Liver (tissue), 9 donors: Measurements from ENCODE around the gene EPN3. TPM values are rescaled to one million over a fixed set of nuclear protein-coding genes. Genes with fewer than 3 reads are reported as not detected.

Source experiments
- DNase-seq: peaks from one replicate; pipeline ENCODE4 v3.0.0-alpha.2; 2017; ENCODE audit warnings: low spot score
- H3K27ac ChIP-seq, 2 donors: one replicate each; pipeline ENCODE4 v1.7.0; 2013; ENCODE audit warnings: inconsistent platforms in 2 of 2, low read length in 2 of 2, control low read depth in 1 of 2, low read depth in 1 of 2, mild to moderate bottlenecking in 1 of 2
- H3K27me3 ChIP-seq, 4 donors: one replicate each; pipeline versions ENCODE4 v1.6.1 to v1.7.0; 2013; ENCODE audit warnings: low read length in 3 of 4, inconsistent platforms in 1 of 4, mild to moderate bottlenecking in 1 of 4, moderate library complexity in 1 of 4; ENCODE audit not compliant: control insufficient read depth in 4 of 4, insufficient read depth in 4 of 4
- H3K36me3 ChIP-seq, 4 donors: one replicate each; pipeline versions ENCODE4 v1.6.1 to v1.7.0; 2013; ENCODE audit warnings: low read length in 3 of 4, mild to moderate bottlenecking in 3 of 4, low read depth in 1 of 4, moderate library complexity in 1 of 4; ENCODE audit not compliant: control insufficient read depth in 4 of 4, insufficient read depth in 3 of 4
- H3K4me1 ChIP-seq, 4 donors: one replicate each; pipeline versions ENCODE4 v1.6.1 to v1.7.0; 2013; ENCODE audit warnings: low read length in 3 of 4, mild to moderate bottlenecking in 3 of 4, moderate library complexity in 1 of 4; ENCODE audit not compliant: control insufficient read depth in 4 of 4, insufficient read depth in 4 of 4
- H3K4me3 ChIP-seq, 3 donors: one replicate each; pipeline versions ENCODE4 v1.6.1 to v1.7.0; 2013; ENCODE audit warnings: low read length in 3 of 3, control low read depth in 1 of 3, low read depth in 1 of 3, mild to moderate bottlenecking in 1 of 3
- H3K9ac ChIP-seq, 2 donors: one replicate each; pipeline ENCODE4 v1.7.0; 2013; ENCODE audit warnings: low read length in 2 of 2, mild to moderate bottlenecking in 2 of 2, moderate library complexity in 2 of 2, control low read depth in 1 of 2, low read depth in 1 of 2
- H3K9me3 ChIP-seq, 4 donors: one replicate each; pipeline versions ENCODE4 v1.6.1 to v1.7.0; 2013; ENCODE audit warnings: low read length in 3 of 4; ENCODE audit not compliant: control insufficient read depth in 4 of 4
- ATF3 ChIP-seq: IDR thresholded peaks from 2 replicates; pipeline ENCODE4 v1.6.1; 2016; ENCODE audit warnings: antibody characterized with exemption
- CTCF ChIP-seq: fragments of 150-350 bp; IDR thresholded peaks from 2 replicates; pipeline ENCODE4 v1.5.1; 2017; ENCODE audit warnings: improper control_type of control experiment, low read depth, low read length; ENCODE audit not compliant: missing input control
- EGR1 ChIP-seq, 2 donors: IDR thresholded peaks; 2 replicates each; pipeline ENCODE4 v1.6.1; 2016 to 2018; ENCODE audit warnings: antibody characterized with exemption in 2 of 2, low read depth in 2 of 2
- FOXA1 ChIP-seq: IDR thresholded peaks from 2 replicates; pipeline ENCODE4 v1.6.1; 2016; ENCODE audit warnings: antibody characterized with exemption
- FOXA2 ChIP-seq: IDR thresholded peaks from 2 replicates; pipeline ENCODE4 v1.6.1; 2016; ENCODE audit warnings: antibody characterized with exemption
- GABPA ChIP-seq, 2 donors: IDR thresholded peaks in 1 of 2; conservative IDR thresholded peaks in 1 of 2; 2 replicates each; pipeline ENCODE4 v1.6.1; 2016; ENCODE audit warnings: antibody characterized with exemption in 2 of 2, mild to moderate bottlenecking in 1 of 2, moderate library complexity in 1 of 2
- HNF4G ChIP-seq: IDR thresholded peaks from 2 replicates; pipeline ENCODE4 v1.6.1; 2016; ENCODE audit warnings: antibody characterized with exemption
- JUND ChIP-seq, 2 donors: IDR thresholded peaks; 2 replicates each; pipeline ENCODE4 v1.6.1; 2016; ENCODE audit warnings: antibody characterized with exemption in 2 of 2
- NR2F2 ChIP-seq: IDR thresholded peaks from 2 replicates; pipeline ENCODE4 v1.6.1; 2016; ENCODE audit warnings: antibody characterized with exemption
- RAD21 ChIP-seq, 2 donors: IDR thresholded peaks; 2 replicates each; pipeline ENCODE4 v1.6.1; 2016; ENCODE audit warnings: antibody characterized with exemption in 2 of 2, mild to moderate bottlenecking in 2 of 2
- REST ChIP-seq: IDR thresholded peaks from 2 replicates; pipeline ENCODE4 v1.6.1; 2016; ENCODE audit warnings: antibody characterized with exemption, mild to moderate bottlenecking
- RXRA ChIP-seq, 2 donors: IDR thresholded peaks; 2 replicates each; pipeline ENCODE4 v1.6.1; 2017 to 2018; ENCODE audit warnings: antibody characterized with exemption in 2 of 2, mild to moderate bottlenecking in 1 of 2
- SP1 ChIP-seq: IDR thresholded peaks from 2 replicates; pipeline ENCODE4 v1.6.1; 2018; ENCODE audit warnings: antibody characterized with exemption, mild to moderate bottlenecking
- TAF1 ChIP-seq: conservative IDR thresholded peaks from 2 replicates; pipeline ENCODE4 v1.6.1; 2016; ENCODE audit warnings: antibody characterized with exemption, mild to moderate bottlenecking
- YY1 ChIP-seq: IDR thresholded peaks from 2 replicates; pipeline ENCODE4 v1.6.1; 2016; ENCODE audit warnings: antibody characterized with exemption, mild to moderate bottlenecking
- ZBTB33 ChIP-seq: IDR thresholded peaks from 2 replicates; pipeline ENCODE4 v1.6.1; 2016; ENCODE audit warnings: antibody characterized with exemption
- WGBS: extraction: QIAGEN DNeasy Blood & Tissue Kit; methylation state at CpG from one replicate; pipeline ENCODE4 v1.1.7; 2013; 5-methylcytosine and 5-hydroxymethylcytosine counted together
- polyA plus RNA-seq, 2 donors: library from polyadenylated mRNA; stranded (reverse) in 1 of 2; unstranded in 1 of 2; fragments of 200-250 nt in 1 of 2; fragments of >200 nt in 1 of 2; fragmentation: Nextera tagmentation in 1 of 2; extraction: Ambion mirVana in 1 of 2; gene quantifications; one replicate each; pipeline versions ENCODE4 v1.2.1 to v1.2.3, GENCODE V29; 2013 to 2015
- total RNA-seq, 2 donors: library from RNA; depleted of rRNA; stranded (reverse); fragments of >200 nt; gene quantifications; one replicate each; pipeline ENCODE4 v1.2.3, GENCODE V29; 2014
- donor health status: healthy.
- donor health status: healthy.
- donor health status: healthy.
- donor health status: healthy.
- donor health status: healthy.

EPN3 gene
- total and polyA plus RNA-seq, 4 donors, result 0.06 to 0.51 (median 0.33) TPM; not detected in 1

GRCh38 chr17:50520483-50520882, 12.1 kb upstream of the EPN3 start:
- Histone ChIP-seq H3K9me3 (no peaks in the 10 kb centered on the region), H3K27me3 (no peaks in the 10 kb centered on the region), H3K36me3 (no peaks in the 10 kb centered on the region), H3K4me3 (no peak overlapping the region), H3K4me1 (peaks cover 0 to 4% (median 2%) of the 10 kb centered on the region in 4 donors), H3K27ac (no peak overlapping the region), H3K9ac (no peak overlapping the region)
- TF ChIP-seq ZBTB33, result no peak
- no peak for TF ChIP-seq JUND (IDR thresholded peaks at IDR 0.05)
- TF ChIP-seq CTCF, result no peak
- TF ChIP-seq FOXA1, result no peak
- no peak for TF ChIP-seq REST
- TF ChIP-seq FOXA2, result no peak
- TF ChIP-seq EGR1 (IDR thresholded peaks at IDR 0.05; ENCODE audit: low read depth in 2 of 2), result no peak
- no peak for TF ChIP-seq HNF4G
- no peak for TF ChIP-seq YY1
- no peak for TF ChIP-seq ATF3
- no peak for TF ChIP-seq RXRA (IDR thresholded peaks at IDR 0.05)
- TF ChIP-seq NR2F2, result no peak
- no peak for TF ChIP-seq TAF1
- no peak for DNase-seq
- WGBS, result 87% methylated on average over 2 of the region's 2 CpGs

- H3K27ac ChIP-seq, result no peak overlapping the region
- H3K9ac ChIP-seq, result no peak overlapping the region
- no peaks in the 10 kb centered on the region for H3K36me3 ChIP-seq
- H3K9me3 ChIP-seq, result no peaks in the 10 kb centered on the region
- no peaks in the 10 kb centered on the region for H3K4me1 ChIP-seq
- H3K27me3 ChIP-seq, result no peaks in the 10 kb centered on the region
- WGBS, result 80% methylated on average over 2 of the region's 2 CpGs
- H3K4me3 ChIP-seq, result no peak overlapping the region
- no peak for DNase-seq
- TF ChIP-seq REST, result no peak
- no peak for TF ChIP-seq ATF3
- no peak for TF ChIP-seq GABPA (IDR thresholded peaks at IDR 0.05 in 1 of 2, conservative IDR thresholded peaks at IDR 0.05 in 1 of 2)
- TF ChIP-seq RAD21 (IDR thresholded peaks at IDR 0.05), result no peak
- no peak for TF ChIP-seq ZBTB33
- no peak for TF ChIP-seq FOXA1
- no peak for TF ChIP-seq SP1
- TF ChIP-seq HNF4G, result no peak
- no peak for TF ChIP-seq NR2F2
- TF ChIP-seq EGR1 (IDR thresholded peaks at IDR 0.05; ENCODE audit: low read depth in 2 of 2), result no peak
- no peak for TF ChIP-seq YY1
- TF ChIP-seq TAF1, result no peak
Observed at GRCh38 chr17:50521514-50521913, 11.0 kb upstream of the EPN3 start.
